Breast epithelium (tissue), 4 donors: ENCODE measurements around the gene NAALADL2. TPM values are rescaled to one million over a fixed set of nuclear protein-coding genes. Genes with fewer than 3 reads are reported as not detected.

Source experiments
- DNase-seq, 2 donors: peaks; one replicate each; pipeline ENCODE4 v3.0.0-alpha.2; 2019; ENCODE audit warnings: low spot score in 2 of 2
- H3K27ac ChIP-seq, 2 donors: fragments of 200-600 bp; sonication (generic) in 1 of 2; one replicate each; pipeline ENCODE4 v1.5.1; 2016 to 2019; ENCODE audit warnings: mild to moderate bottlenecking in 1 of 2
- H3K27me3 ChIP-seq, 2 donors: fragments of 200-600 bp; sonication (generic) in 1 of 2; one replicate each; pipeline versions ENCODE4 v1.5.1 to v1.6.0; 2017 to 2019; ENCODE audit warnings: control low read depth in 1 of 2, mild to moderate bottlenecking in 1 of 2
- H3K36me3 ChIP-seq: fragments of 200-600 bp; one replicate; pipeline ENCODE4 v1.5.1; 2019
- H3K4me1 ChIP-seq, 2 donors: fragments of 200-600 bp; sonication (generic); one replicate each; pipeline ENCODE4 v1.5.1; 2016 to 2019; ENCODE audit warnings: control low read depth in 1 of 2
- H3K4me3 ChIP-seq, 3 donors: fragments of 200-600 bp; sonication (generic); 1 replicate in 2 of 3; 2 replicates in 1 of 3; pipeline ENCODE4 v1.5.1; 2016 to 2019; ENCODE audit warnings: mild to moderate bottlenecking in 3 of 3, moderate library complexity in 2 of 3
- H3K9me3 ChIP-seq, 2 donors: fragments of 200-600 bp; sonication (generic) in 1 of 2; one replicate each; pipeline ENCODE4 v1.5.1; 2016 to 2019; ENCODE audit warnings: control low read depth in 1 of 2
- CTCF ChIP-seq, 3 donors: fragments of 450-650 bp; IDR thresholded peaks; one replicate each; pipeline ENCODE4 v1.5.1; 2016 to 2017; ENCODE audit warnings: antibody characterized with exemption in 3 of 3, mild to moderate bottlenecking in 3 of 3, moderate library complexity in 3 of 3
- POLR2A ChIP-seq: fragments of 450-650 bp; IDR thresholded peaks from one replicate; pipeline ENCODE4 v1.6.1; 2016; ENCODE audit warnings: antibody characterized with exemption, mild to moderate bottlenecking, moderate library complexity
- POLR2AphosphoS5 ChIP-seq, 3 donors: sonication (generic); formaldehyde crosslinking; IDR thresholded peaks; one replicate each; pipeline ENCODE4 v1.6.1; 2017; ENCODE audit warnings: antibody characterized with exemption in 3 of 3
- intact Hi-C: fragments of 100-400 bp; cut with DNase I; formaldehyde crosslinking; loops from one replicate; pipeline ENCODE4 v1.15.1; 2023; ENCODE audit warnings: low total_unique reads
- total RNA-seq, 3 donors: library from RNA; depleted of rRNA; stranded (reverse); fragments of >200 nt; gene quantifications; one replicate each; pipeline ENCODE4 v1.1.0, GENCODE V29; 2016

Gene NAALADL2
- total RNA-seq, 3 donors from 2014 or later = 12.0 to 69.5 (median 53.9) TPM

GRCh38 chr3:175311946-175312345, 452.8 kb downstream of the NAALADL2 start:
- H3K9me3 ChIP-seq = no peaks in the 10 kb centered on the region
- no peak for DNase-seq
- H3K27ac ChIP-seq = no peak overlapping the region
- no peak for TF ChIP-seq POLR2AphosphoS5 (IDR thresholded peaks at IDR 0.05)
- no peak for TF ChIP-seq POLR2A
- H3K36me3 ChIP-seq = no peaks in the 10 kb centered on the region
- no peaks in the 10 kb centered on the region for H3K27me3 ChIP-seq
- no peak overlapping the region for H3K4me3 ChIP-seq
- H3K4me1 ChIP-seq = no peaks in the 10 kb centered on the region
- intact Hi-C loops = no loop called here

- H3K4me3 ChIP-seq = no peak overlapping the region
- intact Hi-C loops = no loop called here
- no peaks in the 10 kb centered on the region for H3K27me3 ChIP-seq
- no peaks in the 10 kb centered on the region for H3K36me3 ChIP-seq
- no peaks in the 10 kb centered on the region for H3K4me1 ChIP-seq
- H3K27ac ChIP-seq = no peak overlapping the region
- no peak for DNase-seq
- TF ChIP-seq POLR2A (no peak), POLR2AphosphoS5 (IDR thresholded peaks at IDR 0.05) (no peak), CTCF (IDR thresholded peaks at IDR 0.05) (no peak)
- no peaks in the 10 kb centered on the region for H3K9me3 ChIP-seq
Observed at GRCh38 chr3:175312791-175313190, 453.7 kb downstream of the NAALADL2 start.

- DNase-seq = no peak
- Histone ChIP-seq H3K4me1 (no peaks in the 10 kb centered on the region), H3K27ac (no peak overlapping the region), H3K4me3 (no peak overlapping the region), H3K9me3 (no peaks in the 10 kb centered on the region), H3K27me3 (no peaks in the 10 kb centered on the region), H3K36me3 (no peaks in the 10 kb centered on the region)
- intact Hi-C loops = no loop called here
- TF ChIP-seq POLR2A (no peak), CTCF (IDR thresholded peaks at IDR 0.05) (no peak), POLR2AphosphoS5 (IDR thresholded peaks at IDR 0.05) (no peak)
Observed at GRCh38 chr3:175316799-175317198, 457.7 kb downstream of the NAALADL2 start.

- DNase-seq = no peak
- H3K9me3 ChIP-seq = no peaks in the 10 kb centered on the region
- no peak overlapping the region for H3K27ac ChIP-seq
- H3K4me3 ChIP-seq = no peak overlapping the region
- no peaks in the 10 kb centered on the region for H3K4me1 ChIP-seq
- intact Hi-C loops = no loop called here
- no peak for TF ChIP-seq POLR2AphosphoS5 (IDR thresholded peaks at IDR 0.05)
- no peak for TF ChIP-seq CTCF (IDR thresholded peaks at IDR 0.05)
- no peaks in the 10 kb centered on the region for H3K36me3 ChIP-seq
- no peaks in the 10 kb centered on the region for H3K27me3 ChIP-seq
Observed at GRCh38 chr3:175325440-175325839, 466.3 kb downstream of the NAALADL2 start.

GRCh38 chr3:175326041-175326440, 466.9 kb downstream of the NAALADL2 start:
- H3K4me1 ChIP-seq = no peaks in the 10 kb centered on the region
- no peaks in the 10 kb centered on the region for H3K9me3 ChIP-seq
- TF ChIP-seq POLR2A = no peak
- no peak for TF ChIP-seq CTCF (IDR thresholded peaks at IDR 0.05)
- no peak for TF ChIP-seq POLR2AphosphoS5 (IDR thresholded peaks at IDR 0.05)
- DNase-seq = no peak
- H3K27me3 ChIP-seq = no peaks in the 10 kb centered on the region
- H3K4me3 ChIP-seq = no peak overlapping the region
- H3K27ac ChIP-seq = no peak overlapping the region
- no peaks in the 10 kb centered on the region for H3K36me3 ChIP-seq
- intact Hi-C loops = no loop called here

GRCh38 chr3:175329373-175329772, 470.2 kb downstream of the NAALADL2 start:
- Histone ChIP-seq H3K27me3 (no peaks in the 10 kb centered on the region), H3K4me1 (no peaks in the 10 kb centered on the region), H3K4me3 (no peak overlapping the region), H3K27ac (no peak overlapping the region), H3K36me3 (no peaks in the 10 kb centered on the region), H3K9me3 (no peaks in the 10 kb centered on the region)
- no peak for DNase-seq
- intact Hi-C loops = no loop called here
- no peak for TF ChIP-seq POLR2AphosphoS5 (IDR thresholded peaks at IDR 0.05)
- no peak for TF ChIP-seq POLR2A
- no peak for TF ChIP-seq CTCF (IDR thresholded peaks at IDR 0.05)
